HL-60 (cell line): ENCODE data around the gene GMEB2.

Experiments
- POLR2AphosphoS5 ChIP-seq: IDR thresholded peaks from 2 replicates; pipeline ENCODE4 v1.6.1; 2012; ENCODE audit warnings: low read depth
- TF ChIP-seq, protein P1 (sequence below): IDR thresholded peaks from one replicate; pipeline ENCODE4 v1.5.1; 2011; ENCODE audit warnings: low read length, control low read depth, inconsistent platforms; ENCODE audit not compliant: insufficient read depth
- TF ChIP-seq, protein P2 (sequence below): IDR thresholded peaks from 2 replicates; pipeline ENCODE4 v1.6.1; 2012; ENCODE audit warnings: low read depth; ENCODE audit not compliant: insufficient replicate concordance

DNA sequence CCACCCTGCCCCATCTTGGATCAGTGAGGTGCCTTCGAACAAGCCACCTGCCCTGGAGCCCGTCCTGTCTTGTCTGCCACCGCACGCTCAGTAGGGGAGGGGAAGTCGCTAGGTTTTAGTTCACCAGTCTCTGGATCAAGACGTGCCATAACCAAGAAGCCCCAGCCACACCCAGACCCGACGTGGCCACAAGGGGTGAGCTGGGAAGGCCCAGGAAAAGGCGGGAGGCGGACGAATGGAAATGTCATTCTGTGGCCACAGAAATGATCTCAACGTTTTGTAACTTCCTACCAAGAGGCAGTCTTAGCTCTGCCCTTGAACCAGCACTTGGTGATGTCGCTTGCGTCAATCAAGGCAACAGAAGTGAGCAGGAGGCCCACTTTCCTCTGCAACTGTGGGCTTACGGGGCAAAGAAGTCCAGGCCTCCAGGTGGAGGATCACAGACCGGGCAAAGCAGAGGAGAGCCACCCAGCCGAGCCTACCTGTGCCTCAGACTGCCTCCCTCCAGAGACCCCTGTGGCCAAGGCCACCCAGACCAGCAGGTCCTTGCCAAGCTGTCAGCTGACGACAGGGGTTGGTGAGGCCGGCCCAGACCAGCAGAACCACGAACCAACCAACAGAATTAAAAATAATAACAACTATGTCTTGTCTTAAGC, 14.5 kb downstream of the GMEB2 start:
- TF ChIP-seq, protein P1, sequence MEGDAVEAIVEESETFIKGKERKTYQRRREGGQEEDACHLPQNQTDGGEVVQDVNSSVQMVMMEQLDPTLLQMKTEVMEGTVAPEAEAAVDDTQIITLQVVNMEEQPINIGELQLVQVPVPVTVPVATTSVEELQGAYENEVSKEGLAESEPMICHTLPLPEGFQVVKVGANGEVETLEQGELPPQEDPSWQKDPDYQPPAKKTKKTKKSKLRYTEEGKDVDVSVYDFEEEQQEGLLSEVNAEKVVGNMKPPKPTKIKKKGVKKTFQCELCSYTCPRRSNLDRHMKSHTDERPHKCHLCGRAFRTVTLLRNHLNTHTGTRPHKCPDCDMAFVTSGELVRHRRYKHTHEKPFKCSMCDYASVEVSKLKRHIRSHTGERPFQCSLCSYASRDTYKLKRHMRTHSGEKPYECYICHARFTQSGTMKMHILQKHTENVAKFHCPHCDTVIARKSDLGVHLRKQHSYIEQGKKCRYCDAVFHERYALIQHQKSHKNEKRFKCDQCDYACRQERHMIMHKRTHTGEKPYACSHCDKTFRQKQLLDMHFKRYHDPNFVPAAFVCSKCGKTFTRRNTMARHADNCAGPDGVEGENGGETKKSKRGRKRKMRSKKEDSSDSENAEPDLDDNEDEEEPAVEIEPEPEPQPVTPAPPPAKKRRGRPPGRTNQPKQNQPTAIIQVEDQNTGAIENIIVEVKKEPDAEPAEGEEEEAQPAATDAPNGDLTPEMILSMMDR: no peak
- peak; percentile 79 for TF ChIP-seq POLR2AphosphoS5
- TF ChIP-seq, protein P2, sequence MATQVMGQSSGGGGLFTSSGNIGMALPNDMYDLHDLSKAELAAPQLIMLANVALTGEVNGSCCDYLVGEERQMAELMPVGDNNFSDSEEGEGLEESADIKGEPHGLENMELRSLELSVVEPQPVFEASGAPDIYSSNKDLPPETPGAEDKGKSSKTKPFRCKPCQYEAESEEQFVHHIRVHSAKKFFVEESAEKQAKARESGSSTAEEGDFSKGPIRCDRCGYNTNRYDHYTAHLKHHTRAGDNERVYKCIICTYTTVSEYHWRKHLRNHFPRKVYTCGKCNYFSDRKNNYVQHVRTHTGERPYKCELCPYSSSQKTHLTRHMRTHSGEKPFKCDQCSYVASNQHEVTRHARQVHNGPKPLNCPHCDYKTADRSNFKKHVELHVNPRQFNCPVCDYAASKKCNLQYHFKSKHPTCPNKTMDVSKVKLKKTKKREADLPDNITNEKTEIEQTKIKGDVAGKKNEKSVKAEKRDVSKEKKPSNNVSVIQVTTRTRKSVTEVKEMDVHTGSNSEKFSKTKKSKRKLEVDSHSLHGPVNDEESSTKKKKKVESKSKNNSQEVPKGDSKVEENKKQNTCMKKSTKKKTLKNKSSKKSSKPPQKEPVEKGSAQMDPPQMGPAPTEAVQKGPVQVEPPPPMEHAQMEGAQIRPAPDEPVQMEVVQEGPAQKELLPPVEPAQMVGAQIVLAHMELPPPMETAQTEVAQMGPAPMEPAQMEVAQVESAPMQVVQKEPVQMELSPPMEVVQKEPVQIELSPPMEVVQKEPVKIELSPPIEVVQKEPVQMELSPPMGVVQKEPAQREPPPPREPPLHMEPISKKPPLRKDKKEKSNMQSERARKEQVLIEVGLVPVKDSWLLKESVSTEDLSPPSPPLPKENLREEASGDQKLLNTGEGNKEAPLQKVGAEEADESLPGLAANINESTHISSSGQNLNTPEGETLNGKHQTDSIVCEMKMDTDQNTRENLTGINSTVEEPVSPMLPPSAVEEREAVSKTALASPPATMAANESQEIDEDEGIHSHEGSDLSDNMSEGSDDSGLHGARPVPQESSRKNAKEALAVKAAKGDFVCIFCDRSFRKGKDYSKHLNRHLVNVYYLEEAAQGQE: no peak
